WERI-Rb-1 (cell line): ENCODE data around the gene TTC28.

ENCODE experiments used
- DNase-seq: peaks from one replicate; pipeline ENCODE4 v3.0.0-alpha.2; 2020
- H3K27ac ChIP-seq: fragments of 250-450 bp; sonication (Bioruptor Pico); 2 replicates; pipeline ENCODE4 v1.5.1; 2020; ENCODE audit warnings: mild to moderate bottlenecking, moderate library complexity
- H3K27me3 ChIP-seq: fragments of 250-450 bp; sonication (Bioruptor Pico); 2 replicates; pipeline ENCODE4 v1.5.1; 2021; ENCODE audit warnings: mild to moderate bottlenecking, low read depth, moderate library complexity; ENCODE audit not compliant: insufficient read depth, severe bottlenecking
- H3K36me3 ChIP-seq: fragments of 250-450 bp; sonication (Bioruptor Pico); 2 replicates; pipeline ENCODE4 v1.5.1; 2020; ENCODE audit warnings: mild to moderate bottlenecking, moderate library complexity
- H3K4me3 ChIP-seq: 2 replicates; pipeline ENCODE4 v1.5.1; 2011; ENCODE audit warnings: low read depth, mild to moderate bottlenecking, control low read depth, low read length
- H3K9me3 ChIP-seq: fragments of 250-450 bp; sonication (Bioruptor Pico); 2 replicates; pipeline ENCODE4 v1.5.1; 2021; ENCODE audit warnings: mild to moderate bottlenecking, moderate library complexity; ENCODE audit not compliant: severe bottlenecking
- CTCF ChIP-seq: IDR thresholded peaks from 2 replicates; pipeline ENCODE4 v1.5.1; 2011; ENCODE audit warnings: low read depth, mild to moderate bottlenecking, control low read depth, inconsistent platforms, low read length

The TTC28 gene

GRCh38 chr22:28299309-28299708 lies 380.3 kb downstream of the TTC28 start:
- Histone ChIP-seq H3K36me3 (no peaks in the 10 kb centered on the region), H3K27me3 (no peaks in the 10 kb centered on the region), H3K9me3 (no peaks in the 10 kb centered on the region), H3K27ac (no peak overlapping the region), H3K4me3 (no peak overlapping the region)
- no peak for TF ChIP-seq CTCF
- DNase-seq: no peak

- Histone ChIP-seq H3K36me3 (no peaks in the 10 kb centered on the region), H3K27me3 (no peaks in the 10 kb centered on the region), H3K4me3 (no peak overlapping the region), H3K9me3 (no peaks in the 10 kb centered on the region), H3K27ac (no peak overlapping the region)
- no peak for TF ChIP-seq CTCF
- DNase-seq: no peak
These were observed 382.1 kb downstream of the TTC28 start for GRCh38 chr22:28297504-28297903.

- H3K27me3 ChIP-seq: no peaks in the 10 kb centered on the region
- no peak overlapping the region for H3K4me3 ChIP-seq
- no peaks in the 10 kb centered on the region for H3K36me3 ChIP-seq
- H3K27ac ChIP-seq: no peak overlapping the region
- DNase-seq: no peak
- TF ChIP-seq CTCF: no peak
- no peaks in the 10 kb centered on the region for H3K9me3 ChIP-seq
These were observed 383.2 kb downstream of the TTC28 start for GRCh38 chr22:28296452-28296851.

GRCh38 chr22:28283068-28283654 lies 396.5 kb downstream of the TTC28 start:
- no peak overlapping the region for H3K4me3 ChIP-seq
- H3K9me3 ChIP-seq: no peaks in the 10 kb centered on the region
- H3K27ac ChIP-seq: no peak overlapping the region
- H3K36me3 ChIP-seq: no peaks in the 10 kb centered on the region
- H3K27me3 ChIP-seq: no peaks in the 10 kb centered on the region
- DNase-seq: no peak
- no peak for TF ChIP-seq CTCF

GRCh38 chr22:28282405-28283067 lies 397.1 kb downstream of the TTC28 start:
- H3K27me3 ChIP-seq: no peaks in the 10 kb centered on the region
- no peaks in the 10 kb centered on the region for H3K36me3 ChIP-seq
- no peak overlapping the region for H3K4me3 ChIP-seq
- no peaks in the 10 kb centered on the region for H3K9me3 ChIP-seq
- TF ChIP-seq CTCF: no peak
- DNase-seq: no peak
- H3K27ac ChIP-seq: no peak overlapping the region

GRCh38 chr22:28279888-28280287 lies 399.8 kb downstream of the TTC28 start:
- Histone ChIP-seq H3K4me3 (no peak overlapping the region), H3K27ac (no peak overlapping the region), H3K9me3 (no peaks in the 10 kb centered on the region), H3K36me3 (no peaks in the 10 kb centered on the region), H3K27me3 (no peaks in the 10 kb centered on the region)
- TF ChIP-seq CTCF: no peak
- no peak for DNase-seq
